Limb (tissue), 2 donors: ENCODE measurements around the gene PUS7L.

Source experiments
- DNase-seq, 2 donors: peaks; one replicate each; pipeline ENCODE4 v3.0.0-alpha.2; 2016; ENCODE audit errors: extremely low spot score in 2 of 2

PUS7L gene

DNA sequence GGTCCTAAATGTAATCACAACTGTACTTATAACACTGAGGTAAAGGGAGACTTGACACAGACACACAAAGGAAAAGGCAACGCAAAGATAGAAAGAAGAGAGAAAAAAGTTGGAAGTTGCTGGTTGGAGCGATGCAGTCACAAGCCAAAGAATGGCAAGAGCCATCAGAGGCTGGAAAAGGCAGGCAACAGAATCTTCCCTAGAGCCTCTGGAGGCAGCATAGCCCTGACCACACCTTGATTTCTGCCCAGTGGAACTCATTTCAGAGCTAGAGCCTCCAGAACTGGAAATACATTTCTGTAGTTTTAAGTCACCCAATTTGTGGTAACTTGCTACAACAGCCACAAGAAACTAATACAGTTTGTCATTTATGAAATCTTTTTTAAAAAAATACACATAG lies 89.2 kb downstream of the PUS7L start:
- DNase-seq, result no peak
